ENCODE data around the gene OXTR.

OXTR gene

GRCh38 chr3:8749316-8749715, 20.1 kb downstream of the OXTR start:
- Histone ChIP-seq H3K4me3 (ENCODE audit: low read depth in 1 of 2, low read length in 1 of 2) (no peak overlapping the region), H3K27me3 (no peaks in the 10 kb centered on the region), H3K9me3 (no peaks in the 10 kb centered on the region), H3K36me3 (no peaks in the 10 kb centered on the region), H3K4me1 (ENCODE audit: control insufficient read depth in 1 of 2, insufficient read depth in 1 of 2, low read depth in 1 of 2, low read length in 1 of 2) (no peaks in the 10 kb centered on the region), H3K27ac (no peak overlapping the region)
- TF ChIP-seq CTCF (IDR thresholded peaks at IDR 0.05): no peak

- no peak overlapping the region for H3K4me3 ChIP-seq (ENCODE audit: low read depth in 1 of 2, low read length in 1 of 2)
- peaks cover 8 to 11% of the 10 kb centered on the region in 2 experiments for H3K4me1 ChIP-seq (ENCODE audit: control insufficient read depth in 1 of 2, insufficient read depth in 1 of 2, low read depth in 1 of 2, low read length in 1 of 2)
- no peak overlapping the region for H3K27ac ChIP-seq
- no peaks in the 10 kb centered on the region for H3K9me3 ChIP-seq
- no peak for TF ChIP-seq CTCF (IDR thresholded peaks at IDR 0.05)
- no peaks in the 10 kb centered on the region for H3K36me3 ChIP-seq
- peaks cover 9% of the 10 kb centered on the region for H3K27me3 ChIP-seq
Observed at GRCh38 chr3:8746780-8747345, 22.6 kb downstream of the OXTR start.

GRCh38 chr3:8745619-8746370, 23.6 kb downstream of the OXTR start:
- Histone ChIP-seq H3K4me1 (ENCODE audit: control insufficient read depth in 1 of 2, insufficient read depth in 1 of 2, low read depth in 1 of 2, low read length in 1 of 2) (peaks cover 8 to 11% of the 10 kb centered on the region in 2 experiments), H3K9me3 (no peaks in the 10 kb centered on the region), H3K4me3 (ENCODE audit: low read depth in 1 of 2, low read length in 1 of 2) (no peak overlapping the region), H3K27ac (no peak overlapping the region), H3K36me3 (no peaks in the 10 kb centered on the region), H3K27me3 (peaks cover 20% of the 10 kb centered on the region)
- TF ChIP-seq CTCF (IDR thresholded peaks at IDR 0.05): no peak

GRCh38 chr3:8743911-8744310, 25.5 kb downstream of the OXTR start:
- Histone ChIP-seq H3K4me3 (ENCODE audit: low read depth in 1 of 2, low read length in 1 of 2) (no peak overlapping the region), H3K4me1 (ENCODE audit: control insufficient read depth in 1 of 2, insufficient read depth in 1 of 2, low read depth in 1 of 2, low read length in 1 of 2) (peaks cover 8 to 11% of the 10 kb centered on the region in 2 experiments)

GRCh38 chr3:8743021-8743601, 26.3 kb downstream of the OXTR start:
- no peak for TF ChIP-seq CTCF (IDR thresholded peaks at IDR 0.05)
- peaks cover 8 to 11% of the 10 kb centered on the region in 2 experiments for H3K4me1 ChIP-seq (ENCODE audit: control insufficient read depth in 1 of 2, insufficient read depth in 1 of 2, low read depth in 1 of 2, low read length in 1 of 2)
- H3K9me3 ChIP-seq: no peaks in the 10 kb centered on the region
- H3K27ac ChIP-seq: no peak overlapping the region
- H3K4me3 ChIP-seq (ENCODE audit: low read depth in 1 of 2, low read length in 1 of 2): no peak overlapping the region
- H3K36me3 ChIP-seq: no peaks in the 10 kb centered on the region
- peaks cover 31% of the 10 kb centered on the region for H3K27me3 ChIP-seq

More at GRCh38 chr3:8743911-8744310, 25.5 kb downstream of the OXTR start:
- Histone ChIP-seq H3K9me3 (no peaks in the 10 kb centered on the region), H3K27ac (no peak overlapping the region), H3K36me3 (no peaks in the 10 kb centered on the region), H3K27me3 (peaks cover 31% of the 10 kb centered on the region)
- no peak for TF ChIP-seq CTCF (IDR thresholded peaks at IDR 0.05)
